GM18520 (cell line): ENCODE data around the gene TBC1D17.

Experiments used
- ATAC-seq: cut with Tn5 transposase; IDR thresholded peaks from one replicate; pipeline ENCODE4 v1.9.1; 2021; ENCODE audit not compliant: unreplicated experiment

The TBC1D17 gene

GRCh38 chr19:49890349-49891311 is 13.1 kb downstream of the TBC1D17 start:
- no peak for ATAC-seq

- ATAC-seq, result no peak
These were observed 13.9 kb downstream of the TBC1D17 start for GRCh38 chr19:49891393-49891792.

GRCh38 chr19:49892716-49893115 is 15.2 kb downstream of the TBC1D17 start:
- no peak for ATAC-seq

- no peak for ATAC-seq
These were observed 16.6 kb downstream of the TBC1D17 start for GRCh38 chr19:49894011-49894664.

- peak; percentile 33 for ATAC-seq
These were observed 17.5 kb downstream of the TBC1D17 start for GRCh38 chr19:49894879-49895565.

- ATAC-seq, result no peak
These were observed 18.2 kb downstream of the TBC1D17 start for GRCh38 chr19:49895566-49896297.

- peak; percentile 54 for ATAC-seq
These were observed 19.5 kb downstream of the TBC1D17 start, which contains the start of gene IL4I1 for GRCh38 chr19:49896863-49897621. Gene IL4I1, minus strand, starts transcription at chr19:49896887. Its CDS starts 727 bp downstream, at chr19:49896160.

GRCh38 chr19:49904136-49904535 is 26.6 kb downstream of the TBC1D17 start:
- no peak for ATAC-seq

GRCh38 chr19:49906879-49907564 is 29.5 kb downstream of the TBC1D17 start:
- no peak for ATAC-seq

- ATAC-seq, result no peak
These were observed 30.4 kb downstream of the TBC1D17 start for GRCh38 chr19:49907745-49908446.

- ATAC-seq, result no peak
These were observed 31.2 kb downstream of the TBC1D17 start for GRCh38 chr19:49908480-49909420.

- ATAC-seq, result no peak
These were observed 32.7 kb downstream of the TBC1D17 start for GRCh38 chr19:49910179-49910578.

GRCh38 chr19:49911381-49912145 is 34.1 kb downstream of the TBC1D17 start:
- ATAC-seq, result no peak

- ATAC-seq, result no peak
These were observed 35.6 kb downstream of the TBC1D17 start for GRCh38 chr19:49912965-49913685.

GRCh38 chr19:49913720-49914119 is 36.2 kb downstream of the TBC1D17 start:
- ATAC-seq, result no peak

GRCh38 chr19:49915271-49915670 is 37.8 kb downstream of the TBC1D17 start:
- no peak for ATAC-seq
